ENCODE measurements around the gene DMXL2.

- TF ChIP-seq, protein P1, sequence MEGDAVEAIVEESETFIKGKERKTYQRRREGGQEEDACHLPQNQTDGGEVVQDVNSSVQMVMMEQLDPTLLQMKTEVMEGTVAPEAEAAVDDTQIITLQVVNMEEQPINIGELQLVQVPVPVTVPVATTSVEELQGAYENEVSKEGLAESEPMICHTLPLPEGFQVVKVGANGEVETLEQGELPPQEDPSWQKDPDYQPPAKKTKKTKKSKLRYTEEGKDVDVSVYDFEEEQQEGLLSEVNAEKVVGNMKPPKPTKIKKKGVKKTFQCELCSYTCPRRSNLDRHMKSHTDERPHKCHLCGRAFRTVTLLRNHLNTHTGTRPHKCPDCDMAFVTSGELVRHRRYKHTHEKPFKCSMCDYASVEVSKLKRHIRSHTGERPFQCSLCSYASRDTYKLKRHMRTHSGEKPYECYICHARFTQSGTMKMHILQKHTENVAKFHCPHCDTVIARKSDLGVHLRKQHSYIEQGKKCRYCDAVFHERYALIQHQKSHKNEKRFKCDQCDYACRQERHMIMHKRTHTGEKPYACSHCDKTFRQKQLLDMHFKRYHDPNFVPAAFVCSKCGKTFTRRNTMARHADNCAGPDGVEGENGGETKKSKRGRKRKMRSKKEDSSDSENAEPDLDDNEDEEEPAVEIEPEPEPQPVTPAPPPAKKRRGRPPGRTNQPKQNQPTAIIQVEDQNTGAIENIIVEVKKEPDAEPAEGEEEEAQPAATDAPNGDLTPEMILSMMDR (IDR thresholded peaks at IDR 0.05), result no peak
- TF ChIP-seq POLR2A (IDR thresholded peaks at IDR 0.05), result no peak
These were observed 71.7 kb downstream of the DMXL2 start for GRCh38 chr15:51550841-51551240.
